GM10248 (cell line): ENCODE data around the gene GOLGA8H.
"Not testable (repeated sequence)": the region's sequence is repeated elsewhere in the genome, so short reads cannot be mapped to it uniquely, and the experiment has no call there.

Source experiments
- CTCF ChIA-PET: fragments of 300-600 bp; sonication (Branson Sonifier 250); formaldehyde crosslinking; extraction: SDS; loops from one replicate; lab custom pipeline; 2021; ENCODE audit warnings: antibody characterized with exemption; lab: Yijun Ruan, JAX
- POLR2A ChIA-PET: fragments of 350-650 bp; sonication (Branson Sonifier 250); formaldehyde crosslinking; extraction: SDS; loops from one replicate; lab custom pipeline; 2020; ENCODE audit warnings: antibody characterized with exemption; lab: Yijun Ruan, JAX
- DNase-seq: peaks from one replicate; pipeline ENCODE4 v3.0.0; 2012; ENCODE audit errors: extremely low spot score
- CTCF ChIP-seq: IDR thresholded peaks from 2 replicates; pipeline ENCODE4 v1.5.1; 2012; ENCODE audit warnings: mild to moderate bottlenecking, low read depth; ENCODE audit errors: extremely low read depth, missing control alignments, control extremely low read depth

Gene GOLGA8H

DNA sequence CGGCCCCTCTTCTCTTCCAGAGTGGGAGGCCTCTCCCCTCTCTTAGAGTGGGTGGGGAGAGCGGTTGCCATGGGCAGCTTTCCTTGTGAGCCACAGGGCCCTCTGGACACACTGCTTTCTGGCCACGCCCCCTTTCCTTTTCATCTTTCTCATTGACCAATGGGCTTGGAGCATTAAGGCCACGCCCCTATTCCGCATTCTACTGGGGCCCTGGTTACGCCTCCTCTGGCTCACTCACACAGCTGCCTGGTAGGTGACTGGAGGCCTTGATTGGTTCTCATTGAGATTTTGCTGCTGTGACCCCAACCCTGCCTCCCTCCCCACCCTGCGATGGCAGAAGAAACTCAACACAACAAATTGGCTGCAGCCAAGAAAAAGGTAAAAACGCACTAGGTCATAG is at the start of gene GOLGA8H:
Gene GOLGA8H, plus strand, starts transcription at position 233 of the 400 bp plus-strand sequence. Its CDS starts 98 bp downstream, at position 331.
- DNase-seq, CTCF ChIA-PET, POLR2A ChIA-PET: not testable (repeated sequence)

- DNase-seq, CTCF ChIA-PET, POLR2A ChIA-PET: not testable (repeated sequence)
These were observed 36.9 kb upstream of the GOLGA8H start for GRCh38 chr15:30566949-30567348.

- POLR2A ChIA-PET, CTCF ChIA-PET, DNase-seq: not testable (repeated sequence)
These were observed 30.8 kb upstream of the GOLGA8H start for GRCh38 chr15:30573012-30573491.

- POLR2A ChIA-PET, CTCF ChIA-PET, DNase-seq: not testable (repeated sequence)
These were observed 24.3 kb upstream of the GOLGA8H start for GRCh38 chr15:30579394-30579970.

DNA sequence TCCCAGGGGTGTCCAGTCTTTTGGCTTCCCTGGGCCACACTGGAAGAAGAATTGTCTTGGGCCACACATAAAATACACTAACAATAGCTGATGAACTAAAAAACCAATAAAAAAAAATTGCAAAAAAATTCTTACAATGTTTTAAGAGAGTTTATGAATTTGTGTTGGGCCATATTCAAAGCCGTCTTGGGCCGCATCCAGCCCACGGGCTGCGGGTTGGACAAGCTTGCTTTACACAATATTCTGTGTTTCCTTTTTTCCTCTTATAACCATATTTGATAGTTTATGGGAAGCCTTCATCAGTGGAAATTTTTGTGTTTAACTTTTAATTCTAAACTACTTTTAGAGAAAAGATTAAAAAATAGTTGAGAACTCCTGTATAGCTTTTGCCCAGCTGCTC is 23.1 kb upstream of the GOLGA8H start:
- CTCF ChIA-PET, POLR2A ChIA-PET, DNase-seq: not testable (repeated sequence)

DNA sequence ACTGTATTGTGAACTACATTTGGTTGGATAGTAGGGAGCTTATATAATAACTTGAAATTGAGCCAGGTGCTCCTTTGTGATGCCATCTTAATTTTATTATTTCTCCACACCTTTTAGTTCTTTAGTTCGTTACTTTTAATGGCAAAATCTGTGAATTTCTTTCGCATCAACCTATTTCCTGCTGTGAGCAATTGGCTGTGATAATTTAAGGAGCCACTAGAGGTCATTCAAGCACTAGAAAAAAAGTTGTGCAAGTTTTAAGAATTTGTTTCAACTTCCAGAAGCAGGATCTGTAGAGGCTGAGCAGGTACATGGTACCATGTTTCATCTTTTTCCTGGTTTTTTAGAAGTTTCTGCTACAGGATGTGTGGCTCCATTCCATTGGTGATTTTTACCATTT is 4.9 kb upstream of the GOLGA8H start:
- DNase-seq, POLR2A ChIA-PET, CTCF ChIA-PET: not testable (repeated sequence)

DNA sequence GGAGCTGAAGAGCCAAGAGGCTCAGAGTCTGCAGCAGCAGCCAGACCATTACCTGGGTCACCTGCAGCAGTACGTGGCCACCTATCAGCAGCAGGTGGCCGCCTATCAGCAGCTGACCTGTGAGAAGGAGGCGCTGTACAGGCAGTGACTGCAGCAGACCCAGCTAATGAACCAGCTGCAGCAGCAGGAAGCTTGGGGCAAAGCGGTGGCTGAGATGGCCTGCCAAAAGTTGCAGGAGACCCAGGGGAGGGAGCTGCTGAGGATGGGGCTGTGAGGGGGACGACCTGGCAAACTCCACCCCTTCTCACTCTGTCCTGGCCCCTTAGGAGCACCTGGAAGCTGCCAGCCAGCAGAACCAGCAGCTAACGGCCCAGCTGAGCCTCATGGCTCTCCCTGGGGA is 8.4 kb downstream of the GOLGA8H start:
- CTCF ChIA-PET, POLR2A ChIA-PET, DNase-seq: not testable (repeated sequence)

DNA sequence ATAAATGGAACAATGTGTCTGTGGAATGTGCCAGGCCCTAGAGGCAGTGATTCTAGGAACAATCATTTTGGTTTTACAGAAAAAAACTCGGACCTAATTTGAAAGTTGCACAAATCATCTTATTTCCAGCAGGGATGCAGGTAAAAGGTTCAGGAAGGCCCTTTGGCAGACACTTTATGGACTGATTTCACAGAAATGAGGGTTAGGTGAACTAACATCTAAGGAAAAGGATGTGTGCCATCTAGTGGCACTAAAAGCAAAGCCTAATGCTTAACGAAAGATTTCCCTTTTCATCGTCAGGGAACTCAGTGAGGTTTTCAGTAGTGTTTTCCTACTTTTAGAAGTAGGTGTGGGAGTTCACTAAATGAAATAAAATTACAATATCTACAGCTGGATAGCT is 17.5 kb downstream of the GOLGA8H start:
- CTCF ChIA-PET, DNase-seq, POLR2A ChIA-PET: not testable (repeated sequence)

DNA sequence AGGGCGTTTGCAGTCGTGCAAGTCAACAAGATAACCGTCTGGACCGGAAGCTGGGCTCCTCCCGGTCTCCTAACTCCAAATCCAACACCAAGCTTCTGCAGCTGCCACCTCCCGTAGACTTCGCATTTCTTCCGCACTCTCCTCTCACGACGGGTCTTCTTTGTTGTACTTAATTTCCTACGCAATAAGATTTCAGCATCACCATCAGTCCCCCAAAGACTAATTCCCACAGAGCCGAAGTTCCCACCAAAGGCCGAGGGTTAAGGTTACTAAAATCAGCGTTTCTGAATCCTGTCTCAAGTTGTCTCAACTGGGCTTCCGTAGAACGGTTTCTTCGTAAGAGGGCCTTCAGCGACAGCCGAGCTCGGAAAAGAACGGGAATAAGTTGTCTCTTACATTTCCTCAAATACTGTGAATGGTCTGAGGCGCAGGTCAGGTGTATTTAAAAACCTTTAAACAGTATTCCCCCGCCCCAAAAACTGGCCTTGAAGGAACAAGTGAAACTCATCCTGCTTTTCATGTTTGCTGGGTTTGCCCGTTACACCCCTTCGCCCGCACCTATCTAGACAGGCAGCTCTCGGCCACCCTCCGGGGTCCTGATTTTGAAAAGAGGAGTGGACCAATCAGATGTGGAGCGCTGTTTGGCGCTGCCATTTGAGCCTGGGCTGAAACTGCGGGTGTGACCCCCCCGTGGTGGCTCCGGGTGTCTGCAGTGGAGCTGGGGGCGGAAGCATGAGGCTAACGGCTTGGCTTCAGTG is 21.8 kb downstream of the GOLGA8H start, which contains the start of gene ARHGAP11B:
Gene ARHGAP11B, plus strand, starts transcription at position 693 of the 758 bp plus-strand sequence.
- POLR2A ChIA-PET, CTCF ChIA-PET: not testable (repeated sequence)
- DNase-seq = peak; percentile 81

- CTCF ChIA-PET, POLR2A ChIA-PET, DNase-seq: not testable (repeated sequence)
These were observed 22.4 kb downstream of the GOLGA8H start for GRCh38 chr15:30626194-30626565.

DNA sequence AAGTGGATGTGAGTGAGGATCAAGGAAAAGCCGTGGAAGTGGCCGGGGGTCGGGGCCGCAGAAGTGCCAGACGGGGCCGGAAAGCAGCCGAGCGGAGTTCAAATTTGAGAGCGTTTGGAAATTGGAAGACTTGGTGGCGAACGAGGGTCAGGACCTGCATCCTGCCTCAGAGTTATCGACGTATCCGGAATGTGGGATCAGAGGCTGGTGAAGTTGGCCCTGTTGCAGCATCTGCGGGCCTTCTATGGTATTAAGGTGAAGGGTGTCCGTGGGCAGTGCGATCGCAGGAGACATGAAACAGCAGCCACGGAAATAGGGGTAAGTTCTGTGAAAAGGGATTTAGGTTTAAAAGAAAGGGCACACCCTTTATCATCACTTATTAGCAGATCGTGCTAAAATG is 22.8 kb downstream of the GOLGA8H start:
- CTCF ChIA-PET, DNase-seq, POLR2A ChIA-PET: not testable (repeated sequence)

- no peak for TF ChIP-seq CTCF
- ChIA-PET POLR2A (interaction anchor here (0.6 kb wide), 1 partner anchor 132 kb away, joined by 3 read pairs; no protein-coding TSS in a partner anchor), CTCF (interaction anchor here (0.8 to 1.7 kb wide), 3 partner anchors 479 to 784 kb away, joined by 3 to 5 read pairs (median 3); no protein-coding TSS in a partner anchor)
- peak; percentile 51 for DNase-seq
These were observed 46.4 kb downstream of the GOLGA8H start for GRCh38 chr15:30650012-30650929.
